ENCODE data around the gene SDS. TPM values are rescaled to one million over a fixed set of nuclear protein-coding genes. Genes with fewer than 3 reads are reported as not detected.

The SDS gene
- polyA plus RNA-seq, 3 donors = 0.89 to 2.3 (median 1.1) TPM

DNA sequence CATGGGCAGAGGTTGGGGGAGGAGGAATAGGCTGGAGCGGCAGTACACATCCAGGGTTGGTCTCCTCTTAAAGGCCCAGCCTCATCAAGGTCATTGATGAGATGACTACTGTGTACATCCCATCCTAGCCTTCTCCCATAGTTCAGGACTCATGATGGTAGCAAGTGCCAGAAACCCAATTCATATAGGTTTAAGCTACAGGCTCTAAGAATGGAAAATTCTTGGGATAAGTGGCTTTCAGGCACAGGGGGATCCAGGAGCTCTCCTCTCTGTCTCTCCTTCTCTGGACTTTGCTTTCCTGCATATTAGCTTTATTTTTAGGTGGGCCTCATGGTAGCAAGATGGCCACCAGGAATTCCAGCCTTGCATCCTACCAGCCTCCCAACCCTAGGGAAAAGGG lies 24.8 kb upstream of the SDS start:
- DNase-seq = no peak
- no peak for TF ChIP-seq CTCF (IDR thresholded peaks at IDR 0.05)
- H3K4me3 ChIP-seq (replicated peaks in 1 of 3; ENCODE audit: low read depth in 2 of 3, low read length in 3 of 3) = no peak overlapping the region
- no peak overlapping the region for H3K4me2 ChIP-seq (replicated peaks; ENCODE audit: extremely low read depth, low read length, poor library complexity, severe bottlenecking)
- no CpG with 5 or more reads among the region's 1 CpG for WGBS (ENCODE audit: insufficient coverage)
- H3K36me3 Mint-ChIP-seq = peaks cover 0 to 3% of the 10 kb centered on the region in 2 donors
- no peak overlapping the region for H3K4me3 Mint-ChIP-seq
- H3K4me1 ChIP-seq (ENCODE audit: control insufficient read depth in 1 of 2, insufficient read depth in 2 of 2, low read length in 2 of 2) = peaks cover 0 to 4% of the 10 kb centered on the region in 2 donors
- no peak overlapping the region for H2AFZ ChIP-seq (ENCODE audit: insufficient read depth, low read depth, low read length, poor library complexity, severe bottlenecking)
- no peaks in the 10 kb centered on the region for H3K27me3 ChIP-seq (ENCODE audit: control insufficient read depth in 2 of 2, insufficient read depth in 2 of 2, low read length in 2 of 2)
- no peaks in the 10 kb centered on the region for H3K36me3 ChIP-seq (replicated peaks in 1 of 2; ENCODE audit: control insufficient read depth in 1 of 2, insufficient read depth in 2 of 2, low read length in 2 of 2)
- H3K4me1 Mint-ChIP-seq = peaks cover 6% of the 10 kb centered on the region
- H3K9me3 ChIP-seq (replicated peaks in 1 of 2; ENCODE audit: control insufficient read depth in 1 of 2, insufficient read depth in 1 of 2, low read length in 2 of 2) = no peaks in the 10 kb centered on the region
- peaks cover 0 to 7% (median 0%) of the 10 kb centered on the region in 7 donors for H3K9me3 Mint-ChIP-seq
- no peak overlapping the region for H3K27ac Mint-ChIP-seq
- H4K20me1 ChIP-seq (ENCODE audit: insufficient read depth, low read length) = no peaks in the 10 kb centered on the region
- intact Hi-C loops (cut with micrococcal nuclease) = loop anchor here (5.0 to 10.0 kb wide), 5 partner anchors 36 to 224 kb away; partner anchors contain the start of gene PLBD2 (in 1 of the 2)
- H3K79me2 ChIP-seq (ENCODE audit: insufficient read depth, low read length) = no peaks in the 10 kb centered on the region
- H3K27me3 Mint-ChIP-seq (ENCODE audit: low read depth in 3 of 3) = peaks cover 2 to 7% (median 2%) of the 10 kb centered on the region in 3 donors
- H3K27ac ChIP-seq (ENCODE audit: low read depth in 1 of 2, low read length in 2 of 2) = no peak overlapping the region
- H3K9ac ChIP-seq (ENCODE audit: insufficient read depth, low read length, poor library complexity, severe bottlenecking) = no peak overlapping the region

- Histone ChIP-seq H4K20me1 (ENCODE audit: insufficient read depth, low read length) (no peaks in the 10 kb centered on the region), H3K4me1 (ENCODE audit: control insufficient read depth in 1 of 2, insufficient read depth in 2 of 2, low read length in 2 of 2) (peaks cover 4 to 10% of the 10 kb centered on the region in 2 donors), H2AFZ (ENCODE audit: insufficient read depth, low read depth, low read length, poor library complexity, severe bottlenecking) (no peak overlapping the region), H3K4me2 (replicated peaks; ENCODE audit: extremely low read depth, low read length, poor library complexity, severe bottlenecking) (no peak overlapping the region), H3K4me3 (replicated peaks in 1 of 3; ENCODE audit: low read depth in 2 of 3, low read length in 3 of 3) (no peak overlapping the region), H3K36me3 (replicated peaks in 1 of 2; ENCODE audit: control insufficient read depth in 1 of 2, insufficient read depth in 2 of 2, low read length in 2 of 2) (no peaks in the 10 kb centered on the region), H3K79me2 (ENCODE audit: insufficient read depth, low read length) (no peaks in the 10 kb centered on the region), H3K27me3 (ENCODE audit: control insufficient read depth in 2 of 2, insufficient read depth in 2 of 2, low read length in 2 of 2) (no peaks in the 10 kb centered on the region), H3K9ac (ENCODE audit: insufficient read depth, low read length, poor library complexity, severe bottlenecking) (no peak overlapping the region), H3K9me3 (replicated peaks in 1 of 2; ENCODE audit: control insufficient read depth in 1 of 2, insufficient read depth in 1 of 2, low read length in 2 of 2) (no peaks in the 10 kb centered on the region), H3K27ac (ENCODE audit: low read depth in 1 of 2, low read length in 2 of 2) (no peak overlapping the region)
- Mint-ChIP-seq H3K9me3 (peaks cover 0 to 7% (median 0%) of the 10 kb centered on the region in 7 donors), H3K36me3 (peaks cover 0 to 3% of the 10 kb centered on the region in 2 donors), H3K4me3 (no peak overlapping the region), H3K4me1 (peaks cover 12% of the 10 kb centered on the region), H3K27me3 (ENCODE audit: low read depth in 3 of 3) (peaks cover 2 to 7% (median 2%) of the 10 kb centered on the region in 3 donors), H3K27ac (no peak overlapping the region)
- no peak for TF ChIP-seq CTCF (IDR thresholded peaks at IDR 0.05)
- intact Hi-C loops (cut with micrococcal nuclease) = loop anchor here (5.0 to 10.0 kb wide), 5 partner anchors 36 to 223 kb away; partner anchors contain the start of gene PLBD2 (in 1 of the 2)
- WGBS (ENCODE audit: insufficient coverage) = 80% methylated on average over 8 of the region's 9 CpGs
- DNase-seq = no peak
These were observed 24.2 kb upstream of the SDS start for GRCh38 chr12:113427882-113428281.

Data from CD14-positive monocyte (primary cell).